ENCODE measurements around the gene DR1.

Gene DR1

GRCh38 chr1:93408203-93408602 is 62.5 kb downstream of the DR1 start:
- TF ChIP-seq TAF1 (IDR thresholded peaks at IDR 0.05; ENCODE audit: borderline replicate concordance, low read depth, low read length) (no peak), POLR2AphosphoS5 (IDR thresholded peaks at IDR 0.05; ENCODE audit: low read depth, low read length) (no peak), POLR2A (IDR thresholded peaks at IDR 0.05; ENCODE audit: low read depth, low read length) (no peak)
- FAIRE-seq (no peak), DNase-seq (ENCODE audit: insufficient read length) (no peak)

- TF ChIP-seq TAF1 (IDR thresholded peaks at IDR 0.05; ENCODE audit: borderline replicate concordance, low read depth, low read length) = no peak
- TF ChIP-seq POLR2A (IDR thresholded peaks at IDR 0.05; ENCODE audit: low read depth, low read length) = no peak
- TF ChIP-seq POLR2AphosphoS5 (IDR thresholded peaks at IDR 0.05; ENCODE audit: low read depth, low read length) = no peak
- DNase-seq (ENCODE audit: insufficient read length) (no peak), FAIRE-seq (no peak)
Measured at GRCh38 chr1:93411000-93411399, 65.3 kb downstream of the DR1 start.

GRCh38 chr1:93414749-93415148 is 69.0 kb downstream of the DR1 start:
- TF ChIP-seq TAF1 (IDR thresholded peaks at IDR 0.05; ENCODE audit: borderline replicate concordance, low read depth, low read length) (no peak), POLR2A (IDR thresholded peaks at IDR 0.05; ENCODE audit: low read depth, low read length) (no peak), POLR2AphosphoS5 (IDR thresholded peaks at IDR 0.05; ENCODE audit: low read depth, low read length) (no peak)
- no peak for DNase-seq (ENCODE audit: insufficient read length)
- FAIRE-seq = no peak

GRCh38 chr1:93415296-93415695 is 69.6 kb downstream of the DR1 start:
- no peak for FAIRE-seq
- DNase-seq (ENCODE audit: insufficient read length) = no peak

GRCh38 chr1:93416183-93416582 is 70.5 kb downstream of the DR1 start:
- DNase-seq (ENCODE audit: insufficient read length) = no peak
- TF ChIP-seq POLR2A (IDR thresholded peaks at IDR 0.05; ENCODE audit: low read depth, low read length) = no peak
- no peak for TF ChIP-seq TAF1 (IDR thresholded peaks at IDR 0.05; ENCODE audit: borderline replicate concordance, low read depth, low read length)
- TF ChIP-seq POLR2AphosphoS5 (IDR thresholded peaks at IDR 0.05; ENCODE audit: low read depth, low read length) = no peak
- FAIRE-seq = no peak

More at GRCh38 chr1:93415296-93415695, 69.6 kb downstream of the DR1 start:
- TF ChIP-seq POLR2A (IDR thresholded peaks at IDR 0.05; ENCODE audit: low read depth, low read length) (no peak), POLR2AphosphoS5 (IDR thresholded peaks at IDR 0.05; ENCODE audit: low read depth, low read length) (no peak)
